AG04450 (cell line): Measurements from ENCODE around the gene IDI1. TPM values are rescaled to one million over a fixed set of nuclear protein-coding genes. Genes with fewer than 3 reads are reported as not detected.

Source experiments
- CTCF ChIA-PET: fragments of 300-600, 350-600 bp; formaldehyde crosslinking; extraction: SDS; loops from one replicate; lab custom pipeline; 2022; ENCODE audit warnings: antibody characterized with exemption, inconsistent platforms; lab: Charles Lee
- POLR2A ChIA-PET: fragments of 350-600 bp; formaldehyde crosslinking; extraction: SDS; loops from one replicate; lab custom pipeline; 2021; ENCODE audit warnings: antibody characterized with exemption, inconsistent platforms; lab: Yijun Ruan, JAX
- DNase-seq: peaks from one replicate; pipeline ENCODE4 v3.0.0-alpha.2; 2011; ENCODE audit warnings: low read depth, low spot score
- H3K27ac ChIP-seq: one replicate; pipeline ENCODE4 v1.5.1; 2012; ENCODE audit warnings: low read depth, low read length, control low read depth
- H3K27me3 ChIP-seq: one replicate; pipeline ENCODE4 v1.6.0; 2012; ENCODE audit warnings: low read length; ENCODE audit not compliant: control insufficient read depth, insufficient read depth
- H3K4me3 ChIP-seq: 2 replicates; pipeline ENCODE4 v1.5.1; 2011; ENCODE audit warnings: mild to moderate bottlenecking, low read depth, low read length, control low read depth
- H3K9me3 ChIP-seq: 2 replicates; pipeline ENCODE4 v1.5.1; 2012; ENCODE audit warnings: low read length; ENCODE audit not compliant: control insufficient read depth, insufficient read depth
- CTCF ChIP-seq: IDR thresholded peaks from 2 replicates; pipeline ENCODE4 v1.5.1; 2011; ENCODE audit warnings: low read depth, low read length, control low read depth, inconsistent platforms
- polyA plus RNA-seq: library from polyadenylated mRNA; depleted of rRNA; stranded (reverse); fragments of >200 nt; gene quantifications from 2 replicates; pipeline ENCODE4 v1.2.3, GENCODE V29; 2011

IDI1 gene
- polyA plus RNA-seq, 1 experiment: 37.6 TPM

DNA sequence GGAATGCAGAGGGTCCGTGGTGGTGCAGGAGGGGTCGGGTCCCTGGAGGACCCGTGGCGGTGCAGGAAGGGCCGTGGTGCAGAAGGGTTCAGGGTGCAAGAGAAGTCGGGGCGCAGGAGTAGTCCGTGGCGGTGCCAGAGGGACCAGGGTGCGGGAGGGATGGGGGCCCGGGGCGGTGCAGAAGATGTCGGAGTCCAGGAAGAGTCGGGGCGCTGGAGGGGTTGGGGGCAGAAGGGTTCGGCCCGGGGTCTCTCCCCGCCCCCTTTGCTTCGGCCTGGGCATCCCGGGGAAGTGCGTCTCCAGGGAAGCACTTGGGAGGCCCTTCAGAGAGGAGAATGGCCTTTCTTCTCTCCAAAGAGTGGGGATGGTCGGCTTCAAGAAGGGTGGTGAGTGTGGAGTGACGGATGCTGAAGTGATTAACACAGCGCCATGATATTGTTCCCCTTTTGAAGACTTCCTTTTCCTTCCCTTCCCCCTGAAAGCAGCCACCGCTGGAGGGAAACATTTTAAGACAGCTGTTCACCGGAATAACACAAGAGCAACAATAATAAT, 8.3 kb upstream of the IDI1 start:
- Histone ChIP-seq H3K4me3 (peak overlapping the region; percentile 99), H3K9me3 (peaks cover 4% of the 10 kb centered on the region; the same call in 1 of the 2 replicates), H3K27ac (no peak overlapping the region), H3K27me3 (no peaks in the 10 kb centered on the region)
- POLR2A ChIA-PET: interaction anchor here (1.0 kb wide), 1 partner anchor 8 kb away, joined by 3 read pairs; the partner anchor contains the start of gene IDI1
- DNase-seq: no peak
- CTCF ChIA-PET: no interaction called here
- no peak for TF ChIP-seq CTCF

GRCh38 chr10:1056326-1057105, 7.6 kb upstream of the IDI1 start, which contains the start of gene WDR37:
Gene WDR37 (plus strand): TSS chr10:1056385. CDS start chr10:1072156, 15,771 bp downstream.
- H3K27me3 ChIP-seq: no peaks in the 10 kb centered on the region
- CTCF ChIA-PET: no interaction called here
- POLR2A ChIA-PET: interaction anchor here (0.7 to 0.9 kb wide), 3 partner anchors 14 to 70 kb away, joined by 3 read pairs; partner anchors contain the start of gene GTPBP4
- DNase-seq: peak; percentile 56
- no peak for TF ChIP-seq CTCF
- H3K4me3 ChIP-seq: peak within 1 kb of the TSS; percentile 99
- H3K27ac ChIP-seq: peak within 1 kb of the TSS; percentile 94
- H3K9me3 ChIP-seq: peaks cover 4% of the 10 kb centered on the region; the same call in 1 of the 2 replicates

- CTCF ChIA-PET: no interaction called here
- Histone ChIP-seq H3K27me3 (no peaks in the 10 kb centered on the region), H3K4me3 (peak overlapping the region; percentile 99), H3K9me3 (peaks cover 4% of the 10 kb centered on the region; the same call in 1 of the 2 replicates), H3K27ac (no peak overlapping the region)
- TF ChIP-seq CTCF: no peak
- DNase-seq: no peak
- POLR2A ChIA-PET: no interaction called here
Measured at GRCh38 chr10:1054684-1055083, 5.8 kb upstream of the IDI1 start.

DNA sequence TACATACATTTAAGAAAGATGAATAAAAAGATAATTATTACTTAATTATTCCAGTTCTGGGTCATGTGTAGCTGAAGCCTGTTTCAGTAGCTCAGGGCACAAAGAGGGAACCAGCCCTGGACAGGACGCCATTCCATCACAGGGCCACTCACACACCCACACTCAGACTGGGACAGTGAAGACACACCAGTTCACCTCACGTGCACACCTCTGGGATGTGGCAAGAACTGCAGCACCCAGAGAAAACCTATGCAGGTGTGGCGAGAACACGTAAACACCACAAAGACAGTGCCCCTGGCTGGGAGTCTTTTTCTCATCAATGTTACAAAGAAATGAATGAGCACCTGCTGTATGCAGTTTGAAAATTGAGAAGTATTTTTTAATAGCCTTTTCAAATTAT, 1.6 kb upstream of the IDI1 start:
- Histone ChIP-seq H3K9me3 (no peaks in the 10 kb centered on the region), H3K4me3 (peak overlapping the region; percentile 42), H3K27me3 (no peaks in the 10 kb centered on the region), H3K27ac (no peak overlapping the region)
- DNase-seq: no peak
- ChIA-PET CTCF (interaction anchor here (0.6 kb wide), 1 partner anchor 37 kb away, joined by 3 read pairs; no protein-coding TSS in a partner anchor), POLR2A (no interaction called here)
- TF ChIP-seq CTCF: no peak

DNA sequence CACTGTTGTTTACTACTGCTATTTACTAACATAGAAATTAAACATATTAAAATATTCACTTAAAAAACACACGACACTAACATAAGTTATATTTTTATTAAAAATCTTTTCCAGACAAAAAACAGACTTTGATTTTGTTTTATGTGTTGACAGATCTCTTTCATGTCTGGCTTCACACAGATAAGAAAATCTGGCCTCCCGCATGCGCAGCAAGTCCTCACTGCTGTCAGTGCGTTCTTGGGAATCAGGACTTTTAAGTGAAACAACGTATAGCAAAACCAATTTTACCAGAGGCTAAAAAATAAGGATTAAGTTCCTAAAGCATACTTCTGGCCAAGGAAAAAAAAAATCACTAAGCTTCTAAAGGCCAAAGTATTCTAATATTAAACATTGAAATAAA, 1.2 kb upstream of the IDI1 start:
- CTCF ChIA-PET: interaction anchor here (0.6 kb wide), 1 partner anchor 37 kb away, joined by 3 read pairs; no protein-coding TSS in a partner anchor
- Histone ChIP-seq H3K9me3 (no peaks in the 10 kb centered on the region), H3K27me3 (no peaks in the 10 kb centered on the region), H3K27ac (peak overlapping the region; percentile 100), H3K4me3 (peak overlapping the region; percentile 91)
- POLR2A ChIA-PET: interaction anchor here (0.7 to 2.0 kb wide), 2 partner anchors 14 to 155 kb away, joined by 3 to 10 read pairs; no protein-coding TSS in a partner anchor
- TF ChIP-seq CTCF: no peak
- DNase-seq: no peak
